ENCODE data around the gene RNF8.
"Not testable (repeated sequence)": the region's sequence is repeated elsewhere in the genome, so short reads cannot be mapped to it uniquely, and the experiment has no call there.

RNF8 gene

GRCh38 chr6:37338745-37339255, 15.0 kb upstream of the RNF8 start:
- FAIRE-seq (no peak), DNase-seq (ENCODE audit: insufficient read length, low spot score) (no peak)
- no peak for TF ChIP-seq CTCF (IDR thresholded peaks at IDR 0.05; ENCODE audit: insufficient read depth, missing control alignments)

- DNase-seq (ENCODE audit: insufficient read length, low spot score) (no peak), FAIRE-seq (no peak)
- TF ChIP-seq CTCF (IDR thresholded peaks at IDR 0.05; ENCODE audit: insufficient read depth, missing control alignments) = no peak
Measured at GRCh38 chr6:37339741-37340638, 13.8 kb upstream of the RNF8 start.

GRCh38 chr6:37340639-37340943, 13.2 kb upstream of the RNF8 start:
- FAIRE-seq (no peak), DNase-seq (ENCODE audit: insufficient read length, low spot score) (no peak)
- no peak for TF ChIP-seq CTCF (IDR thresholded peaks at IDR 0.05; ENCODE audit: insufficient read depth, missing control alignments)

DNA sequence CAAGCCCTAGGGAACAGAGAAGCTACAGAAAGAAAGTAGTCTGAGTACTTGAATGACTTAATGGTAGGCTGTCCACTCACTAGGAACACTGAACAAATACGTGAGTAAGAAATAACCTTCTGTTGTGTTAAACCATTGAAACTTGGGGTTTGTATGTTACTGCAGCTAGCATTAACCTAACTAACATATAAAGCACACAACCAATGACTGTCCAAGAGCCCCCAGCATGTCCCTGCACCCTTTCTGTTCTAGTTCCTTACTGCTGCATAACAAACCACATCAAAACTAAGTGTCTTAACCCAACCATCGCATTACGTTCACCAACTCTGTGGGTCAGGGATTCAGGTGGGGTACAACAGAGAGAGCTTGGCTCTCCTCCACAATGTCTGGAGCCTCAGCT, 10.5 kb upstream of the RNF8 start:
- no peak for FAIRE-seq
- no peak for TF ChIP-seq CTCF (IDR thresholded peaks at IDR 0.05; ENCODE audit: insufficient read depth, missing control alignments)
- no peak for DNase-seq (ENCODE audit: insufficient read length, low spot score)

DNA sequence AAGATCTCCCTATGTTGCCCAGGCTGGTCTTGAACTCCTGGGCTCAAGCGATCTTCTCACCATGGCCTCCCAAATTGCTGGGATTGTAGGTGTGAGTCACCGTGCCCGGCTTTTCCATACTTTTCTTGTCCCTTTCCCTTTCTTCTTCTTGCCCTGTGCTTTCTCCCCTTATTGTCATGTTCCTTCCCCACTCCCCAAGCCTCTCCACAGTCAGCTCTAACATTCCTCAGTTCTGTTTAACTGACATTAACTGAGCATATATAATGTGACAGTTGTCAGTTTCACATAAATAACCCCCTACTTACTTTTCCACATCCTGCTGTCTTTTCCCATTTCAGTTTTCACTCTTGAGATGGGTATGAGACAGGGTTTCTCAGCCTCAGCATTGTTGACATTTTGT, 9.5 kb upstream of the RNF8 start:
- no peak for TF ChIP-seq CTCF (IDR thresholded peaks at IDR 0.05; ENCODE audit: insufficient read depth, missing control alignments)
- no peak for FAIRE-seq
- DNase-seq (ENCODE audit: insufficient read length, low spot score) = no peak

DNA sequence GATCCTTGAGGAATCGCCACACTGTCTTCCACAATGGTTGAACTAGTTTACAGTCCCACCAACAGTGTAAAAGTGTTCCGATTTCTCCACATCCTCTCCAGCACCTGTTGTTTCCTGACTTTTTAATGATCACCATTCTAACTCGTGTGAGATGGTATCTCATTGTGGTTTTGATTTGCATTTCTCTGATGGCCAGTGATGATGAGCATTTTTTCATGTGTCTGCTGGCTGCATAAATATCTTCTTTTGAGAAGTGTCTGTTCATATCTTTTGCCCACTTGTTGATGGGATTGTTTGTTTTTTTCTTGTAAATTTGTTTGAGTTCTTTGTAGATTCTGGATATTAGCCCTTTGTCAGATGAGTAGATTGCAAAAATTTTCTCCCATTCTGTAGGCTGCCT, 8.0 kb upstream of the RNF8 start:
- FAIRE-seq = not testable (repeated sequence)

GRCh38 chr6:37347177-37347576, 6.6 kb upstream of the RNF8 start:
- DNase-seq (ENCODE audit: insufficient read length, low spot score) (no peak), FAIRE-seq (no peak)
- no peak for TF ChIP-seq CTCF (IDR thresholded peaks at IDR 0.05; ENCODE audit: insufficient read depth, missing control alignments)

More for the DNA sequence above, 8.0 kb upstream of the RNF8 start:
- DNase-seq (ENCODE audit: insufficient read length, low spot score) = not testable (repeated sequence)
